Measurements from ENCODE around the gene ATRIP. TPM values are rescaled to one million over a fixed set of nuclear protein-coding genes. Genes with fewer than 3 reads are reported as not detected.

ATRIP gene
- total and polyA plus RNA-seq, 2 of the 8 experiments (the other 6 are each of a cell fraction or from before 2014, with no cell fraction given), result 18.5 to 20.2 TPM

DNA sequence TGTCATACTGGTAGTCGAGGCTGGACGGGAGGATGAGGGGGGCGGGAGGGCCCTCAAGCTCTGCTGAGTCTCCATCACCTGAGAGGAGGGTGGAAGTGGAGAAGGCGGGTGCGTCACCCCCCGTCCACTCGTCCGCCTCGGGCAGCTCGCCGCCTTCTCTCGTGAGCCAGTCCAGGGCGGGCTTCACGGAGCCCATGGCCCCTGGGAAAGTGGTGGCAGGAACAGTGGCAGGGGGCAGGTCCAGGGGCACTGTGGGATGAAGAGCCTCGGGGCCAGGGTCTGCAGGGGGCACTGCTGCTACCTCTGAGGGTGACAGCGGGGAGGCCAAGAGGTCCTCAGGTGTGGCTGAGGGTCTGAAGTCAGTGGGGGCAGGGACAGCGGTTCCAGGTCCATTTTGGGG lies 26.9 kb upstream of the ATRIP start:
- no peak overlapping the region for H3K4me2 ChIP-seq (ENCODE audit: insufficient read depth in 1 of 2, low read depth in 2 of 2, low read length in 2 of 2)
- peak overlapping the region; percentile 79; the same call in 1 of the 2 replicates for H4K8ac ChIP-seq (ENCODE audit: extremely low read depth, insufficient read depth, low read length)
- no peak overlapping the region for H2BK120ac ChIP-seq (replicated peaks; ENCODE audit: low read depth, low read length)
- no peaks in the 10 kb centered on the region for H3K23me2 ChIP-seq (ENCODE audit: low read depth, low read length)
- POLR2A ChIA-PET (ENCODE audit: partially characterized antibody), result interaction anchor here (1.3 to 31.5 kb wide), 6 partner anchors 8 to 26 kb away, joined by 3 to 650 read pairs (median 16); partner anchors contain the start of genes CCDC51, PLXNB1 and TMA7
- peaks cover 43 to 61% (median 49%) of the 10 kb centered on the region in 4 experiments for H3K36me3 ChIP-seq (ENCODE audit: control insufficient read depth in 2 of 4, insufficient read depth in 4 of 4, low read length in 3 of 4)
- H2AFZ ChIP-seq (ENCODE audit: low read length), result no peak overlapping the region
- H2BK12ac ChIP-seq (ENCODE audit: low read depth, low read length), result no peak overlapping the region
- peaks cover 2 to 27% of the 10 kb centered on the region in 2 experiments; a peak in 3 of 4 replicates for H3K79me2 ChIP-seq (ENCODE audit: control insufficient read depth in 1 of 2, insufficient read depth in 2 of 2, low read length in 2 of 2)
- H2BK20ac ChIP-seq (ENCODE audit: low read length), result no peak overlapping the region
- no peak for DNase-seq (ENCODE audit: low read depth in 1 of 2, low spot score in 2 of 2)
- no peaks in the 10 kb centered on the region for H3K9me3 ChIP-seq (ENCODE audit: insufficient read depth in 2 of 2, low read depth in 1 of 2, low read length in 1 of 2)
- WGBS, 2 experiments (ENCODE audit: extremely low coverage in 1 of 2, insufficient coverage in 1 of 2, insufficient read length in 1 of 2, insufficient replicate concordance in 2 of 2, low coverage in 1 of 2, low lambda C conversion rate in 2 of 2, missing lambda C conversion rate in 1 of 2), result 100% methylated on average over 9 of the region's 17 CpGs; no CpG with 5 or more reads in 1 of the 2 experiments
- no peak overlapping the region for H3K23ac ChIP-seq (ENCODE audit: insufficient read length)
- no peak overlapping the region for H2BK15ac ChIP-seq (ENCODE audit: low read length)
- no peak overlapping the region for H3K27ac ChIP-seq (ENCODE audit: low read depth, low read length)
- H2AK5ac ChIP-seq (ENCODE audit: low read depth, low read length), result no peak overlapping the region
- no peak overlapping the region for H3K4ac ChIP-seq (replicated peaks; ENCODE audit: insufficient read length, low read depth, low read length)
- no peak overlapping the region for H3K14ac ChIP-seq (ENCODE audit: insufficient read length)
- H2BK5ac ChIP-seq (ENCODE audit: low read depth, low read length), result no peak overlapping the region
- peaks cover 26 to 52% of the 10 kb centered on the region in 2 experiments for H4K20me1 ChIP-seq (replicated peaks in 1 of 2; ENCODE audit: control insufficient read depth in 1 of 2, insufficient read depth in 2 of 2, low read length in 2 of 2)
- FAIRE-seq, result no peak
- H3K4me1 ChIP-seq (replicated peaks in 1 of 4; ENCODE audit: control insufficient read depth in 3 of 4, insufficient read depth in 4 of 4, low read length in 3 of 4), result peaks cover 0 to 8% (median 0%) of the 10 kb centered on the region in 4 experiments; a peak in 3 of 7 replicates
- no peak overlapping the region for H3K18ac ChIP-seq (ENCODE audit: extremely low read depth, low read length)
- H3K9ac ChIP-seq (replicated peaks in 1 of 4; ENCODE audit: extremely low read depth in 1 of 4, low read depth in 3 of 4, low read length in 3 of 4), result no peak overlapping the region
- CTCF ChIA-PET (ENCODE audit: partially characterized antibody), result interaction anchor here (0.7 to 6.9 kb wide), 7 partner anchors 11 to 148 kb away, joined by 3 to 95 read pairs (median 18); no protein-coding TSS in a partner anchor
- no peak overlapping the region for H4K5ac ChIP-seq (ENCODE audit: insufficient read length, low read depth, low read length)
- H3K79me1 ChIP-seq (ENCODE audit: low read depth, low read length), result peaks cover 17% of the 10 kb centered on the region
- H3K4me3 ChIP-seq (ENCODE audit: extremely low read depth in 1 of 4, insufficient read depth in 2 of 4, low read depth in 3 of 4, low read length in 4 of 4), result no peak overlapping the region
- H3K56ac ChIP-seq (replicated peaks; ENCODE audit: insufficient read length, low read depth, low read length), result no peak overlapping the region
- H3K27me3 ChIP-seq (replicated peaks in 1 of 4; ENCODE audit: control insufficient read depth in 3 of 4, extremely low read depth in 1 of 4, insufficient read depth in 3 of 4, low read length in 3 of 4), result no peaks in the 10 kb centered on the region
- no peak overlapping the region for H4K91ac ChIP-seq (replicated peaks; ENCODE audit: insufficient read length, low read length)
- TF ChIP-seq BACH1 (IDR thresholded peaks at IDR 0.05; ENCODE audit: low read length), result no peak
- no peak for TF ChIP-seq CTCF (IDR thresholded peaks at IDR 0.05; ENCODE audit: control extremely low read depth in 1 of 3, insufficient read depth in 1 of 3, low read depth in 1 of 3, low read length in 3 of 3)
- TF ChIP-seq CBX8 (IDR thresholded peaks at IDR 0.05; ENCODE audit: borderline replicate concordance, low read depth, low read length), result no peak
- no peak for TF ChIP-seq SAP30 (IDR thresholded peaks at IDR 0.05; ENCODE audit: insufficient read depth, insufficient replicate concordance, low read length)
- TF ChIP-seq PHF8 (conservative IDR thresholded peaks at IDR 0.05; ENCODE audit: low read depth, low read length), result no peak
- TF ChIP-seq YY1 (IDR thresholded peaks at IDR 0.05; ENCODE audit: low read depth, low read length), result no peak
- no peak for TF ChIP-seq KDM4A (IDR thresholded peaks at IDR 0.05; ENCODE audit: low read depth, low read length, severe bottlenecking)
- no peak for TF ChIP-seq CHD1 (IDR thresholded peaks at IDR 0.05; ENCODE audit: low read depth, low read length)
- TF ChIP-seq EGR1 (IDR thresholded peaks at IDR 0.05; ENCODE audit: borderline replicate concordance, low read depth, low read length), result no peak
- TF ChIP-seq ATF3 (IDR thresholded peaks at IDR 0.05; ENCODE audit: insufficient read depth, low read depth, low read length), result no peak
- no peak for TF ChIP-seq CHD2 (IDR thresholded peaks at IDR 0.05; ENCODE audit: low read length)

Measured in H1 (cell line).